NB4 (cell line): ENCODE results near the gene CETN3.
"Not testable (repeated sequence)": the region's sequence is repeated elsewhere in the genome, so short reads cannot be mapped to it uniquely, and the experiment has no call there.

Source experiments
- CTCF ChIP-seq: IDR thresholded peaks from one replicate; pipeline ENCODE4 v1.5.1; 2012; ENCODE audit warnings: low read depth, low read length
- MAX ChIP-seq: IDR thresholded peaks from 2 replicates; pipeline ENCODE4 v1.6.1; 2011; ENCODE audit warnings: low read depth, low read length
- MYC ChIP-seq: IDR thresholded peaks from 2 replicates; pipeline ENCODE4 v1.6.1; 2011; ENCODE audit warnings: low read depth, low read length
- POLR2A ChIP-seq: IDR thresholded peaks from 2 replicates; pipeline ENCODE4 v1.6.1; 2011; ENCODE audit warnings: mild to moderate bottlenecking; ENCODE audit not compliant: insufficient read length; ENCODE audit errors: extremely low read depth

GRCh38 chr5:90371269-90371668 lies 38.3 kb downstream of the CETN3 start:
- TF ChIP-seq CTCF, POLR2A, MYC, MAX: not testable (repeated sequence)
